ENCODE results near the gene NCOA7. TPM values are rescaled to one million over a fixed set of nuclear protein-coding genes. Genes with fewer than 3 reads are reported as not detected.

NCOA7 gene
- total and polyA plus RNA-seq, 8 donors, result 7.4 to 66.7 (median 14.1) TPM

DNA sequence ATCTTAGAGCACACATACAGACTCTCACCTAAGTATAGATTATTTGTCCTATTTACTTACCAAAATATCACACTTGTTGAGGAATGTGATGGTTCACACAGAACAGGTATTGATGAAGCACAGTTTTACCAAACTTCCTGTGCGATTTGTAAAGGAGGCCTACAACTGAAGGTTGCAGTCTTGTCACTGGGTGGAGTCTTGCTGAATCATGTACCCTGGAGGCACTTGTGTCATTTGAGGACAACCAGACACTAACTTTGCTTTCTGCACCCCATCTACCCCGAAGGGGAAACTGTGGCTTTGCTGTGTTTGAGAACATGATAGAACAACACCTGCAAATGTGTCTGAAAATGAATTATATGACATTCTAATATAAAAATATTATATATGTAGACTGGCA lies 133.4 kb downstream of the NCOA7 start:
- Histone ChIP-seq H3K4me3 (no peak overlapping the region), H3K27ac (no peak overlapping the region), H3K36me3 (peaks cover 0 to 22% (median 4%) of the 10 kb centered on the region in 3 donors), H3K4me1 (peaks cover 0 to 16% (median 0%) of the 10 kb centered on the region in 3 donors), H3K9me3 (no peaks in the 10 kb centered on the region), H3K27me3 (no peaks in the 10 kb centered on the region)
- DNase-seq (no peak), ATAC-seq (no peak), FAIRE-seq (no peak)
- no peak for TF ChIP-seq CTCF (IDR thresholded peaks at IDR 0.05)
- WGBS, 2 donors, result 79 to 93% methylated on average over 2 of the region's 2 CpGs
- intact Hi-C loops (cut with DNase I), result no loop called here

GRCh38 chr6:125924697-125925358 lies 134.1 kb downstream of the NCOA7 start:
- H3K36me3 ChIP-seq, result peaks cover 0 to 22% (median 4%) of the 10 kb centered on the region in 3 donors
- H3K4me3 ChIP-seq, result peak overlapping the region in 1 of 4 donors; percentile 3
- FAIRE-seq, result no peak

GRCh38 chr6:125926711-125927110 lies 136.0 kb downstream of the NCOA7 start:
- Histone ChIP-seq H3K27me3 (no peaks in the 10 kb centered on the region), H3K4me3 (no peak overlapping the region), H3K27ac (no peak overlapping the region), H3K36me3 (peaks cover 0 to 22% (median 4%) of the 10 kb centered on the region in 3 donors), H3K9me3 (no peaks in the 10 kb centered on the region), H3K4me1 (peaks cover 0 to 13% (median 0%) of the 10 kb centered on the region in 3 donors)
- intact Hi-C loops (cut with DNase I), result no loop called here
- no peak for DNase-seq
- WGBS, 2 donors, result 88 to 96% methylated on average over 3 of the region's 3 CpGs
- no peak for FAIRE-seq
- no peak for TF ChIP-seq CTCF (IDR thresholded peaks at IDR 0.05)
- no peak for ATAC-seq

More at GRCh38 chr6:125924697-125925358, 134.1 kb downstream of the NCOA7 start:
- Histone ChIP-seq H3K9me3 (no peaks in the 10 kb centered on the region), H3K4me1 (peaks cover 0 to 16% (median 0%) of the 10 kb centered on the region in 3 donors), H3K27me3 (no peaks in the 10 kb centered on the region), H3K27ac (peak overlapping the region in 1 of 4 donors; percentile 21)
- peak in 1 of 4 donors; percentile 12 for ATAC-seq
- 93 to 96% methylated on average over 2 of the region's 2 CpGs for WGBS, 2 donors
- DNase-seq, result no peak
- TF ChIP-seq CTCF (IDR thresholded peaks at IDR 0.05), result no peak
- intact Hi-C loops (cut with DNase I), result no loop called here

- no peak overlapping the region for H3K4me3 ChIP-seq
- H3K36me3 ChIP-seq, result peaks cover 0 to 22% (median 4%) of the 10 kb centered on the region in 3 donors
- FAIRE-seq, result no peak
- WGBS, 2 donors, result 80 to 81% methylated on average over 7 of the region's 7 CpGs
- no peaks in the 10 kb centered on the region for H3K27me3 ChIP-seq
- no peak overlapping the region for H3K27ac ChIP-seq
- intact Hi-C loops (cut with DNase I), result no loop called here
- peaks cover 0 to 4% (median 0%) of the 10 kb centered on the region in 3 donors for H3K4me1 ChIP-seq
- no peak for TF ChIP-seq CTCF (IDR thresholded peaks at IDR 0.05)
- ATAC-seq, result no peak
- DNase-seq, result no peak
- no peaks in the 10 kb centered on the region for H3K9me3 ChIP-seq
Observed at GRCh38 chr6:125927761-125928160, 137.0 kb downstream of the NCOA7 start.

DNA sequence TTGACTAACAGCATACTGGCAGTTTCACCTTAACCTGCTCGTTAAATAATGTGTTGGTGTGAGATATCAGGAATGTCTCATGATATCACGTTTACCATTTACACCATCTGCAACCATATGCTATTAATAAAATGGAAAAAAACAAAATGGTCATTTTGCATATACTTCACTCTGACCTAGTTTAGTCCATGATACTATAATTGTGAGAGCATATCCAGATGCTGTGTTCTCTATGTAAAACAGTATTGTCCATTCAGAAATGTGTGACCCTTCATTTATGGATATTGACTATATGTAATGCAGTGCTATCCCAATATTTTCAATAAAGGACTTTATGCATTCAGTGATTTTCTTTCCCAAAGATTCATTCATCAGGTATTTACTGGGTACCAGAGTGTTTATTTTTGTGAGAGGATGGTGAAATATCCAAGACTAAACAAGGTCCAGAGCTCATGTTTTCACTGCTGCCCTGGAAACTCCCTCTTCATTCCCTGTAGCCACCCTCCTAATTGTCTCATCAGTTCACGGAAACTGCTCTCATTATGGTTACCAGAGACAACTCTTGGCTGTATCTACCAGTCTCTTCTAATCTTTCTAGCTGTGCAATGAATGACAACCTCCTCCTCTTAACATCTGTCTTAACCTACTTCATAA lies 140.1 kb downstream of the NCOA7 start:
- no peak for TF ChIP-seq CTCF (IDR thresholded peaks at IDR 0.05)
- 85 to 96% methylated on average over 3 of the region's 3 CpGs for whole genome bisulfite sequencing, 2 donors
- H3K36me3 ChIP-seq, result peaks cover 0 to 12% (median 4%) of the 10 kb centered on the region in 3 donors
- H3K4me1 ChIP-seq, result no peaks in the 10 kb centered on the region
- intact Hi-C loops (cut with DNase I), result no loop called here
- no peak overlapping the region for H3K4me3 ChIP-seq
- no peak for FAIRE-seq
- DNase-seq, result no peak
- no peak overlapping the region for H3K27ac ChIP-seq
- no peaks in the 10 kb centered on the region for H3K27me3 ChIP-seq
- H3K9me3 ChIP-seq, result no peaks in the 10 kb centered on the region
- ATAC-seq, result peak in 2 of 4 donors; percentile 25 to 31

All from pancreas (tissue), 10 donors.